Myocyte (in vitro differentiated cells): Measurements from ENCODE around the gene SLC13A3. TPM values are rescaled to one million over a fixed set of nuclear protein-coding genes. Genes with fewer than 3 reads are reported as not detected.
A peak's percentile ranks its signal among the peaks of the same experiment; 100 is the strongest.

Source experiments
- DNase-seq: peaks from one replicate; pipeline ENCODE4 v3.0.0-alpha.2; 2012; ENCODE audit warnings: low read depth
- total RNA-seq: library from RNA; depleted of rRNA; stranded (reverse); fragments of >200 nt; gene quantifications from 2 replicates; pipeline ENCODE4 v1.2.3, GENCODE V29; 2014

The SLC13A3 gene
- total RNA-seq, 1 donor from 2014 or later: 0.59 TPM

DNA sequence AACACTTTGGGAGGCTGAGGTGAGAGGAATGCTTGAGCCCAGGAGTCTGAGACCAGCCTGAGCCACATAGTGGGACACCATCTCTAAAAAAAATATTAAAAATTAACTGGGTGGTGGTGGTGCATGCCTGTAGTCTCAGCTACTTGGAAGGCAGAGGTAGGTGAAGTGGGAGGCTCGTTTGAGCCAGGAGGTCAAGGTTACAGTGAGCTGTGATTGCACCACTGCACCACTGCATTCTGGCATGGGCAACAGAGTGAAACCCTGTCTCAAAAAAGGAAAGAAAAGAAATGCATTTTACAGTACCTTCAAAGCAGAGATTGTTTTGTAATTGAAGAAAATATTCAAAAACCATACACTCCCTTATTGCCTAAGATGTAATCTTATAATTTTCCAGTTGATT lies 107.3 kb downstream of the SLC13A3 start:
- DNase-seq: no peak

- no peak for DNase-seq
Observed at GRCh38 chr20:46543033-46543432, 108.2 kb downstream of the SLC13A3 start.

DNA sequence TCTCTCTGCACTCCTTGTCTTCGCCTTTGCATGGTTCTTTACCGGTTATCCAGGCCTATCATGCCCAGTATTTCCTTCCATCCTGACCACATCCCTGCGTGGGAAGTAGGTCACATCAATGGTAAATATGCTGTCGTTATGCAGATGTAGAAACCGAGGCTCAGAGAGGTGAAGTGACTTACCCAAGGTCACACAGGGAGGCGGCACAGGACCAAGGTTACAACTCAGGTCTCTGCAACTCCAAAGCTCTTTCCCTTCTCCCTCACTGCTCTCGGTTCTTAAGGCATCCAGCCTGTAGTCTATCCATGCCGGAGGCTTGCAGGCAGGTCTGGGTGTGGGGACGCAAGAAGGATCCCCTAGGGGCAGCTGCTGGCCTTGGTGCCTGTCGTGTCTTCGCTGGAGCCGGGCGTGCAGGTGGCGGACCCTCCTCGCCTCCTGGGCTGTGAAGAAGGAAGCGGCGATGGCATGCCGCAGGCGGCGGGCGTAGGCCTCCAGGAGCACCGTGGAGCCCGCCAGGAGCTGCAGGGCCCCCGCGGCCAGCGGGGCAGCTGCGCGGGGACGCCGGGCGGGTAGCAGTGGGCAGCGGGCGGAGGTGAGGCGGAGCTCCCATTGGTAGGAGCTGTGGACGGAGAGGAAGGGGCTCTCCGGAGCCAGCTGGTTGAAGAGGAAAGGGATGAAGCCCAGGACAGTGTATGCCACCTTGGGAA lies 109.9 kb downstream of the SLC13A3 start:
- no peak for DNase-seq

DNA sequence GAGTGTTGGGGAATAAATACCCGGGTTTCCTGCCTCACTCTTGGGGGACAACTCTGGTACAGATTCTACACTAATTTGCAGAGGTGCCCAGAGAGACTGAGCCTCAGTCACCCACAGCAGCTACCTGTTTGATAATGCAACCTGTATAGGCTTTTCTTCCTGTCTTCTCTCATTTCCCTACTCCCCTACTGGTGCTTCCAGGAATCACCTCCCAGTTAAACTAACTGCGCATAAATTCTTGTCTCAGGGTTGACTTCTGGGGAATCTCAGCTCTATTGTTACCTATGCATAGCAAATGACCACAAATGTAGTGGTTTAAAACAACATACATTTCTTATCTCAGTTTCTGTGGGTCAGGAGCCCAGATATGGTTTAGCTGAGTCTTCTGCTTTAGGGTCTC lies 112.1 kb downstream of the SLC13A3 start:
- DNase-seq: no peak

DNA sequence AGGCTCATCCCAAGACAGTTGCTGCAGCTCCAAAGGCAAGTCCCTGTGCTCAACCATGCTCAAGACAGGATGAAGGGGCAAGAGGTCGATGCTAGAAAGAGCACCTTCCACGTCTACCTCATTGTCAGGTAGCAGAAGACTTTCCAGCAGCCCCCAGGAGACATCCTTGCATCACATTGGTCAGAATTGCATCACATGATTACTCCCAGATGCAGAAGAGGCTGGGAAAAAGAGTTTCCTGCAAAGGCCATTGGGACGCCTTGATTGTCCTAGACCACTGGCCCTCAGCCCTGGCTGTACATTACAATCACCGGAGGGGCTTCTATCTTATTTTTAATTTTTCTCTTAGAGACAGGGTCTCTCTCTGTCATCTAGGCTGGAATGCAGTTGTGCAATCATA lies 120.6 kb downstream of the SLC13A3 start:
- DNase-seq: no peak

DNA sequence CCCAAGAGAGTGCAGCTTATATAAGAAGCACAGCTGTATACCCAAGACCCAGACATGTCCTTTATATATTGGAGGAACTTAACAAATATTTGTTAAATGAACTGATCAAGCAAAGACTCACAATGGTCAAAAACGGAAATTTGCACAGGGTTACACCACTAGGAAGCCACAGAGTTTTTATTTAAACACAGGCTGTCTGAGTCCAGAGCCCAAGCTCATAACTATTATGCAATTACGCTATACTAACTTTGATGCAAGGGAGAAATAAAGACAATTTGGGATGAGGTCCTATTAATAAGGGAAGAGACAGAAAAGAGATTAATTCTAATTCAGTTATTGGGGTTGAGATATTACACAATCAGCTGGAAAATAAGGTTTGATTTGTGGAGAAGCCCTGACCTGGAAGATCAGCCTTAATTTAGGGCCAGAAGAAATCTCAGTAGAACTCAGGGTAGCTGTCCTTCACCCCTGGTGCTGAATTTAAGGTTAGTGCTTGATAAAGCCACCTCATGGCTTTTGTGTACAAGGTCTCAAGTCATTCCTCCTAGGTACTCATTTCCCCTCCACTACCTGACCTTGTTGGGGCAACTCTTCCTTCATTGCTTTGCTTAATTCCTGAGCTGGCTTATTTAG lies 127.4 kb downstream of the SLC13A3 start:
- DNase-seq: peak; percentile 49

DNA sequence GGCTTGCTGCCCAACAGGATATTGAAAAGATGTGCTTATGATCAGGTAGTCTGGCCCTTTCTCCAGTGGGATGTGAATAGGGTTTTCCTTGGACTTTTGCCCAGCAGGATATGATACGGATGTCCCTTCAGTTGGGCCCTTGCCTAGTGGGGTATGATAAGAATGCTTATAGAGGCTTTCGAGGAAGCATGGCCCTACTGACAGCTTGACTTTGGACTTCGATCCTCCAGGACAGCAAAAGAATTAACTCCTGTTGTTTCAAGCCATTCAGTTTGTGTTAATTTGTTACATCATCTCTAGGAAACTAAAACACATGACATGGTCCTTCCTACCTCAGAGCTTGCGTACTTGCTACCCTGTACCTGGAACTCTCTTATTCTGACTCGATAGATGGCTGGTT lies 128.2 kb downstream of the SLC13A3 start:
- DNase-seq: no peak

GRCh38 chr20:46520976-46521579 lies 130.2 kb downstream of the SLC13A3 start:
- DNase-seq: peak; percentile 29

DNA sequence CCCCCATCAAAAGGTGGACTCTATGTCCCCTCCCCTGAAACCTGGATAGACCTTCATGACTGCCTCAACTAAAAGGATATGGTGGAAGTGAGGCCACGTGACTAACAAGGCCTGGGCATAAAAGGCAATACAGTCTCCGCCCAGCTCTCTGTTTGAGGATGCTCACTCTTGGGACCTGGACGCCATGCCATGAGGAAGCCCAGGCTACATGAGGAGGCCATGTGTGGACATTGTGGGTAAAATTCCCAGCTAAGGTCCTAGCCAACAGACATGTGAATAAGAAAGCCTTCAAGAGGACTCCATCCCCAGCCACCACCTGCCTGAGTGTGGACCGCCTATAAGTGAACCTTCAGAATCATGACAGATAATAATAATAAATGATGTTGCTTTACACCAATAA lies 130.7 kb downstream of the SLC13A3 start:
- no peak for DNase-seq

GRCh38 chr20:46519471-46520068 lies 131.7 kb downstream of the SLC13A3 start:
- DNase-seq: no peak

DNA sequence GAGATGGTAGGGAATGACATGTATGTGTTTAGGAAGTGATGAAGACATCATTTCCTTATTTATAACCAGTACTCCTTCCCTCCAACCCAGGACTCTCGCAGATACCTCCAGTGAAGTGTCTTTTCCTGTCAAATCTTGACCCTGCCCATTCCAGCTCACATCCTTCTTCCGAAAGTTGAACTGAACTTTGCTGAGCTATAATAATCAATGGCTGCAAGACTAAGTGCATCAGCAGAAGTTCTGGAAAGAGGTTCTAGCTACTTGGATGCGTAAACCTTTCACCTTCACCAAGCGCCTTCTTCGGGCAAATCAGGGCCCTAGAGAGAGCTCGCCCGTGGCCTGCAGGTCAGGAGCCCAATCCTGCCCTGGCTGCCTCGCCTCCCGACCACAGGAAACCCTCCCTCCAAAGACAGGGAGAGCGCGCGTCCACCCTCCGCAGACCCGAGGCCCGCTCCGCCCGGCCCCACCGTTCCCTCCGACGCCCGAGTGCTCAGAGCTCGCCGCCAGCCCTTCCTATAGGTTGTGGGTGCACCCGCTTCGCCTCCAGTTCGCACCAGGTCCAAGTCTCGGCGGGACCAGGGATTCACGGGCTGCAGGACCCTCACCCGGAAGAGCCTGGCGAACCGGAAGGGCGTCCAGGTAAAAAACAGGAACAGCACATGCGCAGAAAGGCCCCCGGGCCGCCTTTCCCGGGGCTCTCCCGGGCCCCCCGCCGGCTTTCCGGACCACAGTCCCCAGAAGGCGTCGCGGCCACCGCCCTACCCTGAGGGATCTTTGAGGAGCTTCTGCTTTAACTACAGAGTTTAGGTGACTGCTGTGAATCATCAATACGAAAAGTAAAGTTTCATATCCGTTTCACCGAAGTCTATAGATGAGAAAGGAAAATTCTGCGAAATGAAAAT lies 138.1 kb downstream of the SLC13A3 start, which contains the start of gene ZNF334:
Gene ZNF334, minus strand, starts transcription at position 617 of the 902 bp plus-strand sequence. CDS start 1,457 bp downstream, outside the sequence.
- peak; percentile 2 for DNase-seq

DNA sequence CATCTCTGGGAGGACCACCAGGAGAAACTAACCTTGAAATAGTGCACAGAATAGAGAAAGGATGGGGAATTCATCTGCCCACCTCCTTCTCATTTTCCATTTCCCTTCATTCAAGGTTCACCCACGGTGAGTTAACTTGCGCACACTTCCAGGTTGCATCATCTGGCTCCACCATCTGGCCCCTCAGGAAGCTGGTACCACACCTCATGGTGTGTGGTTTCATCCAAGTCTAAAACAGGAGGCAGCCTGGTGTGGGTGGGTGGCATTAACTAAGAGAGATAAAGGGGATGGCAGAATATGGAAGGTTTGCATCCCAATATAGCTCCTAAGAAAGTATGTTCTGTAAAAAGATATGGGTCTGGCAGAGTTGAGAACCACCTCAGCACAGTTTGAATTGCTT lies 141.7 kb downstream of the SLC13A3 start:
- no peak for DNase-seq

Other genes with a start within 250 kb of the SLC13A3 start
- gene ELMO2, start 244.8 kb downstream of the SLC13A3 start, total RNA-seq: 67.1 and 68.6 TPM in 2 replicates
- gene ZNF334, start 137.9 kb downstream of the SLC13A3 start, total RNA-seq: not detected in 2 replicates
- not detected in 2 replicates for gene OCSTAMP, start 100.8 kb downstream of the SLC13A3 start, total RNA-seq
- 26.5 and 32.3 TPM in 2 replicates for gene TP53RK, start 38.0 kb upstream of the SLC13A3 start, total RNA-seq
- 25.7 and 25.9 TPM in 2 replicates for gene SLC2A10, start 58.2 kb upstream of the SLC13A3 start, total RNA-seq
- gene EYA2, start 243.4 kb upstream of the SLC13A3 start, total RNA-seq: 0.42 TPM in 1 of 2 replicates, not detected in the other